ENCODE results near the gene APPL1.

APPL1 gene

GRCh38 chr3:57227204-57227929 lies at the start of gene APPL1:
Gene APPL1 (plus strand): TSS chr3:57227729. CDS start chr3:57227884, 155 bp downstream.
- Histone ChIP-seq H3K4me1 (ENCODE audit: control insufficient read depth in 1 of 2, insufficient read depth in 1 of 2, low read depth in 1 of 2, low read length in 1 of 2) (peaks cover 25 to 30% of the 10 kb centered on the region in 2 experiments), H3K9me3 (no peaks in the 10 kb centered on the region), H3K36me3 (no peaks in the 10 kb centered on the region), H3K27me3 (no peaks in the 10 kb centered on the region), H3K4me3 (ENCODE audit: low read depth in 1 of 2, low read length in 1 of 2) (peak within 1 kb of the TSS; percentile 82 to 85), H3K27ac (peak within 1 kb of the TSS; percentile 79)
- TF ChIP-seq CTCF (IDR thresholded peaks at IDR 0.05) = no peak

- Histone ChIP-seq H3K4me1 (ENCODE audit: control insufficient read depth in 1 of 2, insufficient read depth in 1 of 2, low read depth in 1 of 2, low read length in 1 of 2) (peaks cover 22 to 27% of the 10 kb centered on the region in 2 experiments), H3K4me3 (ENCODE audit: low read depth in 1 of 2, low read length in 1 of 2) (no peak overlapping the region), H3K27ac (no peak overlapping the region), H3K9me3 (no peaks in the 10 kb centered on the region), H3K36me3 (no peaks in the 10 kb centered on the region), H3K27me3 (no peaks in the 10 kb centered on the region)
- TF ChIP-seq CTCF (IDR thresholded peaks at IDR 0.05) = no peak
Observed at GRCh38 chr3:57179580-57180410, 47.7 kb upstream of the APPL1 start.

- Histone ChIP-seq H3K36me3 (no peaks in the 10 kb centered on the region), H3K9me3 (no peaks in the 10 kb centered on the region), H3K27ac (no peak overlapping the region), H3K4me1 (ENCODE audit: control insufficient read depth in 1 of 2, insufficient read depth in 1 of 2, low read depth in 1 of 2, low read length in 1 of 2) (peaks cover 0 to 2% of the 10 kb centered on the region in 2 experiments), H3K27me3 (no peaks in the 10 kb centered on the region), H3K4me3 (ENCODE audit: low read depth in 1 of 2, low read length in 1 of 2) (no peak overlapping the region)
- no peak for TF ChIP-seq CTCF (IDR thresholded peaks at IDR 0.05)
Observed at GRCh38 chr3:57184526-57184925, 43.0 kb upstream of the APPL1 start.

GRCh38 chr3:57192028-57192427 lies 35.5 kb upstream of the APPL1 start:
- no peaks in the 10 kb centered on the region for H3K36me3 ChIP-seq
- TF ChIP-seq CTCF (IDR thresholded peaks at IDR 0.05) = no peak

GRCh38 chr3:57194641-57195040 lies 32.9 kb upstream of the APPL1 start:
- Histone ChIP-seq H3K4me1 (ENCODE audit: control insufficient read depth in 1 of 2, insufficient read depth in 1 of 2, low read depth in 1 of 2, low read length in 1 of 2) (peaks cover 0 to 5% of the 10 kb centered on the region in 2 experiments), H3K27ac (no peak overlapping the region), H3K9me3 (no peaks in the 10 kb centered on the region), H3K27me3 (no peaks in the 10 kb centered on the region), H3K36me3 (no peaks in the 10 kb centered on the region), H3K4me3 (ENCODE audit: low read depth in 1 of 2, low read length in 1 of 2) (no peak overlapping the region)
- TF ChIP-seq CTCF (IDR thresholded peaks at IDR 0.05) = no peak

More at GRCh38 chr3:57192028-57192427, 35.5 kb upstream of the APPL1 start:
- Histone ChIP-seq H3K4me1 (ENCODE audit: control insufficient read depth in 1 of 2, insufficient read depth in 1 of 2, low read depth in 1 of 2, low read length in 1 of 2) (no peaks in the 10 kb centered on the region), H3K9me3 (no peaks in the 10 kb centered on the region), H3K27me3 (no peaks in the 10 kb centered on the region), H3K4me3 (ENCODE audit: low read depth in 1 of 2, low read length in 1 of 2) (no peak overlapping the region), H3K27ac (no peak overlapping the region)

All from neutrophil (primary cell).